ENCODE data around the gene KIAA1549.

DNA sequence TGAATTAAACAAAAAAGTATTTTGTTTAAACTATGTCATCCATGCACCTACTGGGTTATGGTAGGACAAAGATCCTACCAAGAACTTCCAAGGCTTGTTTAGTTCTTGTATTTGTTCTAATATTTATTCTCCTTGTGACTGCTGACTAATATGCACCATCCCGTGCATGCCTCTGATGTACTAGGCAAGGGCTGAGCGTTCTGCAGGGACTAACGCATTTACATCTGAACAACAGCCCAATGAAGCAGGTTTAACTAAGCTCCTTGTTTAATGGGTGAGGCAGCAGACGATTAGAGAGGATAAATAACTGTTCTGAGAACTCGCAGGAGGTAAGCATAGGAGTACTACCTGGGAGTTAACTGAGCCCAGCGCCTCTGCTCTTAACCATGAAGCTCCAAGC, 64.9 kb downstream of the KIAA1549 start:
- no peak for TF ChIP-seq POLR2A (IDR thresholded peaks at IDR 0.05)
- TF ChIP-seq, protein P1, sequence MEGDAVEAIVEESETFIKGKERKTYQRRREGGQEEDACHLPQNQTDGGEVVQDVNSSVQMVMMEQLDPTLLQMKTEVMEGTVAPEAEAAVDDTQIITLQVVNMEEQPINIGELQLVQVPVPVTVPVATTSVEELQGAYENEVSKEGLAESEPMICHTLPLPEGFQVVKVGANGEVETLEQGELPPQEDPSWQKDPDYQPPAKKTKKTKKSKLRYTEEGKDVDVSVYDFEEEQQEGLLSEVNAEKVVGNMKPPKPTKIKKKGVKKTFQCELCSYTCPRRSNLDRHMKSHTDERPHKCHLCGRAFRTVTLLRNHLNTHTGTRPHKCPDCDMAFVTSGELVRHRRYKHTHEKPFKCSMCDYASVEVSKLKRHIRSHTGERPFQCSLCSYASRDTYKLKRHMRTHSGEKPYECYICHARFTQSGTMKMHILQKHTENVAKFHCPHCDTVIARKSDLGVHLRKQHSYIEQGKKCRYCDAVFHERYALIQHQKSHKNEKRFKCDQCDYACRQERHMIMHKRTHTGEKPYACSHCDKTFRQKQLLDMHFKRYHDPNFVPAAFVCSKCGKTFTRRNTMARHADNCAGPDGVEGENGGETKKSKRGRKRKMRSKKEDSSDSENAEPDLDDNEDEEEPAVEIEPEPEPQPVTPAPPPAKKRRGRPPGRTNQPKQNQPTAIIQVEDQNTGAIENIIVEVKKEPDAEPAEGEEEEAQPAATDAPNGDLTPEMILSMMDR (IDR thresholded peaks at IDR 0.05) = no peak
- TF ChIP-seq EP300 (IDR thresholded peaks at IDR 0.05) = no peak

Data from ovary (tissue), 3 donors.